ENCODE data around the gene SLIT1.

- no peak for TF ChIP-seq POLR2AphosphoS5 (IDR thresholded peaks at IDR 0.05)
- TF ChIP-seq CTCF (IDR thresholded peaks at IDR 0.05): no peak
These were observed 170.5 kb downstream of the SLIT1 start for GRCh38 chr10:97015240-97015639.
